ENCODE results near the gene BDH1. TPM values are rescaled to one million over a fixed set of nuclear protein-coding genes. Genes with fewer than 3 reads are reported as not detected.

Gene BDH1
- total and polyA plus RNA-seq, 8 donors = 15.5 to 22.0 (median 19.3) TPM

DNA sequence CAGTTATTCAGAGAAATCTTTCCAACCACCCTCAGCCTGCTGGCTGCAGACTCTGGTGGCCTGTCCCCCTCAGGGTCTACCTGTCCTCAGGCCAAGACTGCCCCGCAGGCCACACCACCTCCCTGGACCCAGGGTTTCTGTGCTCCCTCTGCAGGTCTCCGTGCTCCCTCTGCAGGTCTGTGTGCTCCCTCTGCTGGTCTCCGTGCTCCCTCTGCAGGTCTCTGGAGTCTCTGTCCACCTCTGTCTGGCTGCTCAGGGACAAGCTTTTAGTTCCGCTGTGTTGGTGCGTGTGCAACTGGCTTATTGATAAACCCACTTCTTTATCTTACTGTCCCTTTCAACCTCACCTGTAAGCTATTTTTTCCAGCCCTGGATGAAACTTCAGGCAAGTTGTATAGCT lies 30.1 kb downstream of the BDH1 start:
- Histone ChIP-seq H3K9me3 (no peaks in the 10 kb centered on the region), H3K4me1 (peaks cover 0 to 3% of the 10 kb centered on the region in 2 donors), H3K27ac (no peak overlapping the region), H3K27me3 (no peaks in the 10 kb centered on the region), H3K36me3 (peaks cover 0 to 19% of the 10 kb centered on the region in 2 donors), H3K4me3 (no peak overlapping the region)
- DNase-seq (peak in 1 of 4 donors; percentile 43), ATAC-seq (no peak)
- TF ChIP-seq, protein P1, sequence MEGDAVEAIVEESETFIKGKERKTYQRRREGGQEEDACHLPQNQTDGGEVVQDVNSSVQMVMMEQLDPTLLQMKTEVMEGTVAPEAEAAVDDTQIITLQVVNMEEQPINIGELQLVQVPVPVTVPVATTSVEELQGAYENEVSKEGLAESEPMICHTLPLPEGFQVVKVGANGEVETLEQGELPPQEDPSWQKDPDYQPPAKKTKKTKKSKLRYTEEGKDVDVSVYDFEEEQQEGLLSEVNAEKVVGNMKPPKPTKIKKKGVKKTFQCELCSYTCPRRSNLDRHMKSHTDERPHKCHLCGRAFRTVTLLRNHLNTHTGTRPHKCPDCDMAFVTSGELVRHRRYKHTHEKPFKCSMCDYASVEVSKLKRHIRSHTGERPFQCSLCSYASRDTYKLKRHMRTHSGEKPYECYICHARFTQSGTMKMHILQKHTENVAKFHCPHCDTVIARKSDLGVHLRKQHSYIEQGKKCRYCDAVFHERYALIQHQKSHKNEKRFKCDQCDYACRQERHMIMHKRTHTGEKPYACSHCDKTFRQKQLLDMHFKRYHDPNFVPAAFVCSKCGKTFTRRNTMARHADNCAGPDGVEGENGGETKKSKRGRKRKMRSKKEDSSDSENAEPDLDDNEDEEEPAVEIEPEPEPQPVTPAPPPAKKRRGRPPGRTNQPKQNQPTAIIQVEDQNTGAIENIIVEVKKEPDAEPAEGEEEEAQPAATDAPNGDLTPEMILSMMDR (IDR thresholded peaks at IDR 0.05) = no peak
- intact Hi-C loops (cut with DNase I) = no loop called here

DNA sequence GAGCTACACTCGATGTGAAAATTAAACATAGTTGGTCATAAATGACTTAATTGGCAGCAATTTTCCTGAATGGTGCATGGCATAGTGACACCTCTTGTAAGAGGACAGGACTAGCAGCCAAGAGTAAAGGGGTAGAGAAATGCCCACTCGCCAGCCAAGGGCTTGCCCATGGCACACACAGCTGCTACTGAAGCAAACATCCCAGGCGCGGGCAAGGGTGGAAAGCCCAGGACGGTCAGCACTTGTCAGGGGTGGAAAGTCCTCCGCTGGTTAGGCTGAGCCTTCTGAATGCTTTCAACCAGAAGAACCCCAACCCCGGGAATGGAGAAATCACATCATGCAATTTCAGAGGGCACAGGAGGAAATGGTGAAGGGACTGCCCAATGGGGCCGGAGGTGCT lies 31.6 kb downstream of the BDH1 start:
- TF ChIP-seq, protein P1 (IDR thresholded peaks at IDR 0.05) = no peak
- Histone ChIP-seq H3K27ac (no peak overlapping the region), H3K27me3 (no peaks in the 10 kb centered on the region), H3K4me3 (no peak overlapping the region), H3K36me3 (peaks cover 0 to 19% of the 10 kb centered on the region in 2 donors), H3K4me1 (peaks cover 0 to 3% of the 10 kb centered on the region in 2 donors), H3K9me3 (no peaks in the 10 kb centered on the region)
- intact Hi-C loops (cut with DNase I) = no loop called here
- peak in 1 of 4 donors; percentile 51 for DNase-seq
- ATAC-seq = no peak

DNA sequence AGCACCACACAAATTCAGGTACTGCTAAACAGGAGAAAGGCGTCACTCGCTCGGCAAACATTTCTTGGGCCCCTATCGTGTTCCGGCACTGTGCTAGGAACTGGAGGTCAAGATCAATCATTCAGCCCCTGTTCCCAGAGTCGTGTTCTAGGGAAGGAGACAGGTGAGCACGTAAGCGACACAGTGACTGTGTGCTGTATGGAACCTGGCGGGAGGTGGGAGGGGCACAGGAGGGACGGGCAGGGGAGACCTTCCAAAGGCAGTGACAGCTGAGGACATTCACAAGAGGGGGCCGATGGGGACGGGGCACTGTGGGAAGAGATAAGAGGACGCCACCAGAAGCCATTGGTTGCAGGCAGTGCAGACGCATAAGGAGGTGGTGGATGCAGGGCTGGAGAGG lies 32.2 kb downstream of the BDH1 start:
- Histone ChIP-seq H3K4me3 (no peak overlapping the region), H3K27me3 (no peaks in the 10 kb centered on the region), H3K36me3 (peaks cover 0 to 19% of the 10 kb centered on the region in 2 donors), H3K4me1 (peaks cover 0 to 3% of the 10 kb centered on the region in 2 donors), H3K27ac (no peak overlapping the region), H3K9me3 (no peaks in the 10 kb centered on the region)
- no peak for ATAC-seq
- intact Hi-C loops (cut with DNase I) = no loop called here
- peak in 1 of 4 donors; percentile 37 for DNase-seq
- TF ChIP-seq, protein P1 (IDR thresholded peaks at IDR 0.05) = no peak

DNA sequence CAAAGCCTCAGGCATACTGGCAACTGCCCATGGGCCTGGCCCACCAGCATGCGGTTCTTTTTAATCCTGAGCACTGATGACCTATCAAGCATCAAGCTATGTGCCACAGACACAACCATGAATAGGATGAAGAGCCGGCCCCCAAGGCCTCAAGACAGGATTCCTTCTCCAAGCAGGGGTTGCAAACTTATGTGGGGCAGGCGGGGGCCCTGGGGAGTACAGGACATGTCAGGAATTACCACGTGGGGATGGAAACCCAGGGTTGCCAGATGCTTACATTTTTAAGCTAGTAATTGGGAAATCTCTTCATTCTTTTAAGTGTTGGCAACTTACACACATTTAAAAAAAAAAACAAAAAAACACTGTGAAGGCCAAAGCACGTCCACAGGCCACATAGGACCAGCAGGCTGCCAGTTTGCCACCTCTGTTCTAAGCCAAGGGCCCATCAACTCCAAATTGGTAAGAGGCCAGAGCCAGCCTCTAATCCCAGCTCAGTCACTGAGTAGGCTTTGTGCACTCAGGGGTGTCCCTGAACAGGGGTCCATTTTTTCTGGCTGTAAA lies 32.8 kb downstream of the BDH1 start:
- Histone ChIP-seq H3K4me3 (no peak overlapping the region), H3K9me3 (no peaks in the 10 kb centered on the region), H3K36me3 (peaks cover 0 to 18% of the 10 kb centered on the region in 2 donors), H3K27ac (no peak overlapping the region), H3K27me3 (no peaks in the 10 kb centered on the region), H3K4me1 (peaks cover 0 to 3% of the 10 kb centered on the region in 2 donors)
- TF ChIP-seq, protein P1 (IDR thresholded peaks at IDR 0.05) = no peak
- ATAC-seq = no peak
- intact Hi-C loops (cut with DNase I) = no loop called here
- peak in 2 of 4 donors; percentile 25 to 39 for DNase-seq

DNA sequence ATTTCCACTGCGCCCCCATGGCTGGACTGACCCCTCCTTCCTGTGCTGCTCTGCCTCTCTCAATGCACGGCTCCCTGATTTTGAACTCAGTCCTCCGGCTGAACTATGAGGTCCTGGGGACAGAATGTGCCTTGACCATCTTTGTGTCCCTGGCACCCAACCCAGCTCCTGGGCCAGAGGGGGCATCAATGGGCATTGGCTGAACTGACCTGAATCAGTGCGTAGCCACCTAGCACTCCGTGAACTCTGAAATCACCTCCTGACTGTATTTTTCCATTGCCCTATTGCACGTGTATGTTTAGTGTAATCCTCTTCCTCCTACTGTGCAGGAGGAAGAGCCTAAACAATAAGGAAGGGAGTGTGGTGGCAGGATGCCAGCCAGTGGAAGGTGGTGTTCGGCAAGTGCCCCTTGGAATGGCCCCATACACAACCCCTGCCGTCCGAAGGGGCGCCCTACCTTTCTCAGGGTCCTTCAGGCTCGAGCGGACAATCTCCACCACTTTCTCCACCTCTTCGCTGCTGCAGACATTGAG lies 33.5 kb downstream of the BDH1 start:
- H3K27me3 ChIP-seq = no peaks in the 10 kb centered on the region
- H3K36me3 ChIP-seq = peaks cover 0 to 12% of the 10 kb centered on the region in 2 donors
- H3K9me3 ChIP-seq = no peaks in the 10 kb centered on the region
- ATAC-seq (no peak), DNase-seq (peak in 1 of 4 donors; percentile 13)
- TF ChIP-seq, protein P1 (IDR thresholded peaks at IDR 0.05) = no peak
- no peak overlapping the region for H3K4me3 ChIP-seq
- H3K27ac ChIP-seq = no peak overlapping the region
- intact Hi-C loops (cut with DNase I) = no loop called here
- H3K4me1 ChIP-seq = peaks cover 0 to 3% of the 10 kb centered on the region in 2 donors
